Nephron (organoid): ENCODE measurements around the gene ULBP3.
"Not testable (repeated sequence)": the region's sequence is repeated elsewhere in the genome, so short reads cannot be mapped to it uniquely, and the experiment has no call there.

Experiments used
- H3K27ac Mint-ChIP-seq, 3 experiments: 2 replicates each; pipeline ENCODE4 v1.8.0; 2020; ENCODE audit warnings: mixed read lengths in 3 of 3, mild to moderate bottlenecking in 2 of 3, moderate library complexity in 1 of 3
- H3K27me3 Mint-ChIP-seq: 2 replicates; pipeline ENCODE4 v1.8.0; 2021; ENCODE audit warnings: low read depth, mild to moderate bottlenecking, moderate library complexity, mixed read lengths
- H3K36me3 Mint-ChIP-seq: 2 replicates; pipeline ENCODE4 v1.8.0; 2020; ENCODE audit warnings: low read depth, mixed read lengths
- H3K4me1 Mint-ChIP-seq: 2 replicates; pipeline ENCODE4 v1.8.0; 2020; ENCODE audit warnings: mixed read lengths
- H3K4me3 Mint-ChIP-seq, 3 experiments: 2 replicates each; pipeline ENCODE4 v1.8.0; 2020; ENCODE audit warnings: mild to moderate bottlenecking in 3 of 3, mixed read lengths in 3 of 3, moderate library complexity in 2 of 3
- H3K9me3 Mint-ChIP-seq: 2 replicates; pipeline ENCODE4 v1.8.0; 2020; ENCODE audit warnings: mixed read lengths

The ULBP3 gene

GRCh38 chr6:150012846-150013784 lies 55.8 kb downstream of the ULBP3 start:
- not testable (repeated sequence) for H3K9me3 Mint-ChIP-seq, H3K27ac Mint-ChIP-seq, H3K4me3 Mint-ChIP-seq, H3K4me1 Mint-ChIP-seq, H3K36me3 Mint-ChIP-seq
- H3K27me3 Mint-ChIP-seq = peaks cover 96% of the 10 kb centered on the region
